Measurements from ENCODE around the gene C1orf198.

- TF ChIP-seq POLR2A (IDR thresholded peaks at IDR 0.05), result no peak
- TF ChIP-seq CTCF (IDR thresholded peaks at IDR 0.05), result no peak
These were observed 45.2 kb upstream of the C1orf198 start for GRCh38 chr1:230913496-230913895.

All from thyroid gland (tissue), 4 donors.